Mesenteric fat pad (tissue), 1 donor: Measurements from ENCODE around the gene PCDHGB2. TPM values are rescaled to one million over a fixed set of nuclear protein-coding genes. Genes with fewer than 3 reads are reported as not detected.
"Not testable (repeated sequence)": the region's sequence is repeated elsewhere in the genome, so short reads cannot be mapped to it uniquely, and the experiment has no call there.

Source experiments
- DNase-seq: peaks from one replicate; pipeline ENCODE4 v3.0.0-alpha.2; 2020; ENCODE audit warnings: low spot score
- total RNA-seq: library from RNA; stranded (reverse); fragmentation: NEBNext Ultra II Directional; extraction: Animal tissue kit (Norgen Biotek cat#: 25700); gene quantifications from one replicate; pipeline ENCODE4 v1.2.1, GENCODE V29; 2021
- donor health status: DM: yes; HTN: yes; CAD: no.

PCDHGB2 gene
- total RNA-seq, 1 donor from 2014 or later = 3.1 TPM

DNA sequence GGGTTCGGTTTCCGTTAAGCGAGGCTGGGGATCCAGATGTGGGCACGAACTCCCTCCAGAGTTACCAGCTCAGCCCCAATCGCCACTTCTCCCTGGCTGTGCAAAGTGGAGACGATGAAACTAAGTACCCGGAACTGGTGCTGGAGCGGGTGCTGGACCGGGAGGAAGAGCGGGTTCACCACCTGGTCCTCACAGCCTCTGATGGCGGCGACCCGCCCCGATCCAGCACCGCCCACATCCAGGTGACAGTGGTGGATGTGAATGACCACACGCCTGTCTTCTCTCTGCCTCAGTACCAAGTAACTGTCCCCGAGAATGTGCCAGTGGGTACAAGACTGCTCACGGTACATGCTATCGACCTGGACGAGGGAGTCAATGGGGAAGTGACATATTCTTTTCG lies 23.6 kb downstream of the PCDHGB2 start:
- DNase-seq = no peak

DNA sequence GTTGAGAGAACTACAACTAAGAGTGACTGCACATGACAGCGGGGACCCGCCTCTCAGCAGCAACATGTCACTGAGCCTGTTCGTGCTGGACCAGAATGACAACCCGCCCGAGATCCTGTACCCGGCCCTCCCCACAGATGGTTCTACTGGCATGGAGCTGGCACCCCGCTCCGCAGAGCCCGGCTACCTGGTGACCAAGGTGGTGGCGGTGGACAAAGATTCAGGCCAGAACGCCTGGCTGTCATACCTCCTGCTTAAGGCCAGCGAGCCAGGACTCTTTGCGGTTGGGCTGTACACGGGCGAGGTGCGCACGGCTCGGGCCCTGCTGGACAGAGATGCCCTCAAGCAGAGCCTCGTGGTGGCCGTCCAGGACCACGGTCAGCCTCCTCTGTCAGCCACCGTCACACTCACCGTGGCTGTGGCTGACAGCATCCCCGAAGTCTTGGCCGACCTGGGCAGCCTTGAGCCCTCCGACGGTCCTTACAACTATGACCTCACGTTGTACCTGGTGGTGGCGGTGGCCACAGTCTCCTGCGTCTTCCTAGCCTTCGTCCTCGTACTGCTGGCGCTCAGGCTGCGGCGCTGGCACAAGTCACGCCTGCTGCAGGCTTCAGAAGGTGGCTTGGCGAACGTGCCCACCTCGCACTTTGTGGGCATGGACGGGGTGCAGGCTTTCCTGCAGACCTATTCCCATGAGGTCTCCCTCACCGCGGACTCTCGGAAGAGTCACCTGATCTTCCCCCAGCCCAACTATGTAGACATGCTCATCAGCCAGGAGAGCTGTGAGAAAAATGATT lies 24.9 kb downstream of the PCDHGB2 start:
- DNase-seq = no peak

DNA sequence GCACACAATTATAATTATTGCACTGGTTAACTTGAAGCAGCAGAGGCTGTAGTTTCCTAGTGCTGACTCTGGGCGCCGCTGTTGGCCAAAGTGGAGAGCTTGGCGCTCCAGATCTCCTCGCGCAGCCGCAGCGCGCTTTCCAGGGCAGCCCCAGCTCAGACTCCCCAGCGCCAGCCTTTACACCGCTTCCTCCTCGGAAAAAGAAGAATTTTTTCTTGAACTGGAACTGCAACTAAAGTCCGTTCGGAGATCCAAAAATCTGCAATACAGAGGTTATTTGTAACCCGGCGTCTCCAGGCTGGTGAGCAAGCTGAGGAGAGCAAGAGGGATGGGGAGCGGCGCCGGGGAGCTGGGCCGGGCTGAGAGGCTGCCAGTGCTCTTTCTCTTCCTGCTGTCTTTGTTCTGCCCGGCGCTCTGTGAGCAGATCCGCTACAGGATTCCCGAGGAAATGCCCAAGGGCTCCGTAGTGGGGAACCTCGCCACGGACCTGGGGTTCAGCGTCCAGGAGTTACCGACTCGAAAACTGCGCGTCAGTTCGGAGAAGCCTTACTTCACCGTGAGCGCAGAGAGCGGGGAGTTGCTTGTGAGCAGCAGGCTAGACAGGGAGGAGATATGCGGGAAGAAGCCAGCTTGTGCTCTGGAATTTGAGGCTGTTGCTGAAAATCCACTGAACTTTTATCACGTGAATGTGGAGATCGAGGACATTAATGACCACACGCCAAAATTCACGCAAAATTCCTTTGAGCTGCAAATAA lies 27.9 kb downstream of the PCDHGB2 start, which contains the start of gene PCDHGB4:
Gene PCDHGB4 (plus strand): TSS at position 142 of the 755 bp plus-strand sequence. CDS start 187 bp downstream, at position 329.
- DNase-seq = not testable (repeated sequence)

DNA sequence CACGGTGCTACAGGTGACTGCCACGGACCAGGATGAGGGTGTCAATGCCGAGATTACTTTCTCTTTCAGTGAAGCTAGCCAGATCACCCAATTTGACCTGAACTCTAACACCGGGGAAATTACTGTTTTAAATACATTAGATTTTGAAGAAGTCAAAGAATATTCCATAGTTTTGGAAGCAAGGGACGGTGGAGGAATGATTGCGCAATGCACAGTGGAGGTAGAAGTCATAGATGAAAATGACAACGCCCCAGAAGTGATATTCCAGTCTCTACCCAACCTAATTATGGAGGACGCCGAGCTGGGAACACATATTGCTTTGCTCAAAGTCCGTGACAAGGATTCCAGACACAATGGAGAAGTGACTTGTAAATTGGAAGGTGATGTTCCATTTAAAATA lies 28.9 kb downstream of the PCDHGB2 start:
- no peak for DNase-seq

DNA sequence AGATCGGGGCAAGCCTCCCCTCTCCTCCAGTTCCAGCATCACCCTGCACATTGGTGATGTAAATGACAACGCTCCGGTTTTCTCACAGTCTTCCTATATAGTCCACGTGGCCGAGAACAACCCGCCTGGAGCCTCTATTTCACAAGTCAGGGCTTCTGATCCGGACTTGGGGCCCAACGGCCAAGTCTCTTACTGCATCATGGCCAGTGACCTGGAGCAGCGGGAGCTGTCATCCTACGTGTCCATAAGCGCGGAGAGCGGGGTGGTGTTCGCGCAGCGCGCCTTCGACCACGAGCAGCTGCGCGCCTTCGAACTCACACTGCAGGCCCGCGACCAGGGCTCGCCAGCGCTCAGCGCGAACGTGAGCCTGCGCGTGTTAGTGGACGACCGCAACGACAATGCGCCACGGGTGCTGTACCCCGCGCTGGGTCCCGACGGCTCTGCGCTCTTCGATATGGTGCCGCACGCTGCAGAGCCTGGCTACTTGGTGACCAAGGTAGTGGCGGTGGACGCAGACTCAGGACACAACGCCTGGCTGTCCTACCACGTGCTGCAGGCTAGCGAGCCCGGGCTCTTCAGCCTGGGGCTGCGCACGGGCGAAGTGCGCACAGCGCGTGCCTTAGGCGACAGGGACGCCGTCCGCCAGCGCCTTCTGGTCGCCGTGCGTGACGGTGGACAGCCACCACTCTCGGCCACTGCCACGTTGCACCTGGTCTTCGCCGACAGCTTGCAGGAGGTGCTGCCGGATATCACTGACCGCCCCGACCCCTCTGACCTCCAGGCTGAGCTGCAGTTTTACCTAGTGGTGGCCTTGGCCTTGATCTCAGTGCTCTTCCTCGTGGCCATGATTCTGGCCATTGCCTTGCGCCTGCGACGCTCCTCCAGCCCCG lies 29.6 kb downstream of the PCDHGB2 start:
- no peak for DNase-seq

DNA sequence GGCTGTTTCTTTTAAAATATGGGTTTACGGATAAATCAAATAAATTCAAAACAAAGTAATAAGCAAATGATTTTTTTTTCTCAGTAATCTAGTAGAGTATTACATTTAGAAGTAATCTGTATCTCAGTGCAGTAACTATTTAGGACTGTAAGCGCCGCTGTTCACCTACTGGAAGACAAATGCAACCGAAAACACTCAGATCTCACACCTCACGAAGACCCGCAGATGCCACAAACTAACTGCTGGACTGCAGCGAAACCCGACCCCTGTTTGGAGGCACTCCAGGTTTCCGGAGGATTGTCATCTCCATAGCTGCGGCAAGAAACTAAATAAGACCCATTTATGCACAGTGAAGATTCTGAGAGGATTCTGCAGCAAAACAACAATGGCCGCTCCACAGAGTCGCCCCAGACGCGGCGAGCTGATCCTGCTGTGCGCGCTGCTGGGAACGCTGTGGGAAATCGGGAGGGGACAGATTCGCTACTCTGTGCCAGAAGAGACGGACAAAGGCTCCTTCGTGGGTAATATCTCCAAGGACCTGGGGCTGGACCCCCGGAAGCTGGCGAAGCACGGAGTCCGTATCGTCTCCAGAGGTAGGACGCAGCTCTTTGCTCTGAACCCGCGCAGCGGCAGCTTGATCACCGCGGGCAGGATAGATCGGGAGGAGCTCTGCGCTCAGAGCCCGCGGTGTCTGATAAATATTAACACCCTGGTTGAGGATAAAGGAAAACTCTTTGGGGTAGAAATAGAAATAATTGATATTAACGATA lies 32.8 kb downstream of the PCDHGB2 start, which contains the start of gene PCDHGA8:
Gene PCDHGA8 (plus strand): TSS at position 205 of the 770 bp plus-strand sequence. CDS start 181 bp downstream, at position 386.
- DNase-seq = no peak

DNA sequence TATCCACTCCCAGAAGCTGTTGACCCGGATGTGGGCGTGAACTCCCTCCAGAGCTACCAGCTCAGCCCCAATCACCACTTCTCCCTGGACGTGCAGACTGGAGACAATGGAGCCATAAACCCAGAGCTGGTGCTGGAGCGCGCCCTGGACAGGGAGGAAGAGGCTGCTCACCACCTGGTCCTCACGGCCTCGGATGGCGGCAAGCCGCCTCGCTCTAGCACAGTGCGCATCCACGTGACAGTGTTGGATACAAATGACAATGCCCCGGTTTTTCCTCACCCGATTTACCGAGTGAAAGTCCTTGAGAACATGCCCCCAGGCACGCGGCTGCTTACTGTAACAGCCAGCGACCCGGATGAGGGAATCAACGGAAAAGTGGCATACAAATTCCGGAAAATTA lies 33.5 kb downstream of the PCDHGB2 start:
- no peak for DNase-seq

DNA sequence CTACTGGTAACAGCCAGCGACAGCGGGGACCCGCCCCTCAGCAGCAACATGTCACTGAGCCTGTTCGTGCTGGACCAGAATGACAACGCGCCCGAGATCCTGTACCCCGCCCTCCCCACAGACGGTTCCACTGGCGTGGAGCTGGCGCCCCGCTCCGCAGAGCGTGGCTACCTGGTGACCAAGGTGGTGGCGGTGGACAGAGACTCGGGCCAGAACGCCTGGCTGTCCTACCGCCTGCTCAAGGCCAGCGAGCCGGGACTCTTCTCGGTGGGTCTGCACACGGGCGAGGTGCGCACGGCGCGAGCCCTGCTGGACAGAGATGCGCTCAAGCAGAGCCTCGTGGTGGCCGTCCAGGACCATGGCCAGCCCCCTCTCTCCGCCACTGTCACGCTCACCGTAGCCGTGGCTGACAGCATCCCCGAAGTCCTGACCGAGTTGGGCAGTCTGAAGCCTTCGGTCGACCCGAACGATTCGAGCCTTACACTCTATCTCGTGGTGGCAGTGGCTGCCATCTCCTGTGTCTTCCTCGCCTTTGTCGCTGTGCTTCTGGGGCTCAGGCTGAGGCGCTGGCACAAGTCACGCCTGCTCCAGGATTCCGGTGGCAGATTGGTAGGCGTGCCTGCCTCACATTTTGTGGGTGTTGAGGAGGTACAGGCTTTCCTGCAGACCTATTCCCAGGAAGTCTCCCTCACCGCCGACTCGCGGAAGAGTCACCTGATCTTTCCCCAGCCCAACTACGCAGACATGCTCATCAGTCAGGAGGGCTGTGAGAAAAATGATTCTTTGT lies 34.8 kb downstream of the PCDHGB2 start:
- not testable (repeated sequence) for DNase-seq

DNA sequence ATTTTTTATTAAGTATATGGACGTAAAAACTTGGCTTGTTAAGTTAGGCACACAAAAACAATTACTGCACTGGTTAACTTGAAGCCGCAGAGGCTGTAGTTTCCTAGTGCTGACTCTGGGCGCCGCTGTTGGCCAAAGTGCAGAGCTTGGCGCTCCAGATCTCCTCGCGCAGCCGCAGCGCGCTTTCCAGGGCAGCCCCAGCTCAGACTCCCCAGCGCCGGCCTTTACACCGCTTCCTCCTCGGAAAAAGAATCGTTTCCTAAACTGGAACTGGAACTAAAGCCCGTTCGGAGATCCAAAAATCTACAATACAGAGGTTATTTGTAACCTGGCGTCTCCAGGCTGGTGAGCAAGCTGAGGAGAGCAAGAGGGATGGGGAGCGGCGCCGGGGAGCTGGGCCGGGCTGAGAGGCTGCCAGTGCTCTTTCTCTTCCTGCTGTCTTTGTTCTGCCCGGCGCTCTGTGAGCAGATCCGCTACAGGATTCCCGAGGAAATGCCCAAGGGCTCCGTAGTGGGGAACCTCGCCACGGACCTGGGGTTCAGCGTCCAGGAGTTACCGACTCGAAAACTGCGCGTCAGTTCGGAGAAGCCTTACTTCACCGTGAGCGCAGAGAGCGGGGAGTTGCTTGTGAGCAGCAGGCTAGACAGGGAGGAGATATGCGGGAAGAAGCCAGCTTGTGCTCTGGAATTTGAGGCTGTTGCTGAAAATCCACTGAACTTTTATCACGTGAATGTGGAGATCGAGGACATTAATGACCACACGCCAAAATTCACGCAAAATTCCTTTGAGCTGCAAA lies 38.2 kb downstream of the PCDHGB2 start, which contains the start of gene PCDHGB5:
Gene PCDHGB5 (plus strand): TSS at position 192 of the 796 bp plus-strand sequence. CDS start 181 bp downstream, at position 373.
- not testable (repeated sequence) for DNase-seq

DNA sequence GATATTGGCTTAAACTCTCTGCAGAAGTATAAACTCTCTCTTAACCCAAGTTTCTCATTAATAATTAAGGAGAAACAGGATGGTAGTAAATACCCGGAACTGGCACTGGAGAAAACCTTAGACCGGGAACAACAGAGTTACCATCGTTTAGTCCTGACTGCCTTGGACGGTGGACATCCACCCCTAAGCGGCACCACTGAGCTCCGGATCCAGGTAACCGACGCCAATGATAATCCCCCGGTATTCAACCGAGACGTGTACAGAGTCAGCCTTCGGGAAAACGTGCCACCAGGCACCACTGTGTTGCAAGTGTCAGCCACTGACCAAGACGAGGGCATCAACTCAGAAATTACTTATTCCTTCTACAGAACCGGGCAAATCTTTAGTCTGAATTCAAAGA lies 38.8 kb downstream of the PCDHGB2 start:
- DNase-seq = no peak

DNA sequence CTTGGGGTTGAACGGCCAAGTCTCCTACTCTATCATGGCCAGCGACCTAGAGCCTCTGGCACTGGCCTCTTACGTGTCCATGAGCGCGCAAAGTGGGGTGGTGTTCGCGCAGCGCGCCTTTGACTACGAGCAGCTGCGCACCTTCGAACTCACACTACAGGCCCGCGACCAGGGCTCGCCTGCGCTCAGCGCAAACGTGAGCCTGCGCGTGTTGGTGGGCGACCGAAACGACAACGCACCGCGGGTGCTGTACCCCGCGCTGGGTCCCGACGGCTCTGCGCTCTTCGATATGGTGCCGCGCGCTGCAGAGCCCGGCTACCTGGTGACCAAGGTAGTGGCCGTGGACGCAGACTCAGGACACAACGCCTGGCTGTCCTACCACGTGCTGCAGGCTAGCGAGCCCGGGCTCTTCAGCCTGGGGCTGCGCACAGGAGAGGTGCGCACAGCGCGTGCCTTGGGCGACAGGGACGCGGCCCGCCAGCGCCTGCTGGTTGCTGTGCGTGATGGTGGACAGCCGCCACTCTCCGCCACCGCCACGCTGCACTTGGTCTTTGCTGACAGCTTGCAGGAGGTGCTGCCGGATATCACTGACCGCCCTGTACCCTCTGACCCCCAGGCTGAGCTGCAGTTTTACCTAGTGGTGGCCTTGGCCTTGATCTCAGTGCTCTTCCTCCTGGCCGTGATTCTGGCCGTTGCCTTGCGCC lies 39.9 kb downstream of the PCDHGB2 start:
- DNase-seq = no peak

DNA sequence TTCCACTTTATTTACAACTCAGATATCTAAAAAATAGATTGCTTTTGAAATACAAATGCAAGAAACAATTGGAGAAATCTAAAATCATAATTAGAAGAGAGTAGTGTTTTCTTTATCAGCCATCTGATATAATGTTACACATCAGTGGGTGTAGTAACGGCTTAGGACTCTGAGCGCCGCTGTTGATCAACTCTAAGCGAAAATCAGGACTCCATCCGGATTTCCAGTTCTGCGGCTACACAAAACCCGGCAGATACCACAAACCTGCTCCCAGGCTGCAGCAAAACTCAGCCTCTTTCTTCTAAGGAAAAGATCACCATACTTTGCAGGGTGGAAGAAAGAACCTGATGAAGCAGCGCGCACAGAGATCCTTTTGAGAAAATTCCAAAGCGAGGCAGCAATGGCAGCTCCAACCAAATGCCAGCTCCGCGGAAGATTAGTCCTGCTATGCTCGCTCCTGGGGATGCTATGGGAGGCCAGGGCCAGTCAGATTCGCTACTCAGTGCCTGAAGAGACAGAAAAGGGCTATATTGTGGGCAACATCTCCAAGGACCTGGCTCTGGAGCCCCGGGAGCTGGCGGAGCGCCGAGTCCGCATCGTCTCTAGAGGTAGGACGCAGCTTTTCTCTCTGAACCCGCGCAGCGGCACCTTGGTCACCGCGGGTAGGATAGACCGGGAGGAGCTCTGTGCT lies 42.9 kb downstream of the PCDHGB2 start, which contains the start of gene PCDHGA9:
Gene PCDHGA9 (plus strand): TSS at position 226 of the 691 bp plus-strand sequence. CDS start 175 bp downstream, at position 401.
- DNase-seq = no peak

DNA sequence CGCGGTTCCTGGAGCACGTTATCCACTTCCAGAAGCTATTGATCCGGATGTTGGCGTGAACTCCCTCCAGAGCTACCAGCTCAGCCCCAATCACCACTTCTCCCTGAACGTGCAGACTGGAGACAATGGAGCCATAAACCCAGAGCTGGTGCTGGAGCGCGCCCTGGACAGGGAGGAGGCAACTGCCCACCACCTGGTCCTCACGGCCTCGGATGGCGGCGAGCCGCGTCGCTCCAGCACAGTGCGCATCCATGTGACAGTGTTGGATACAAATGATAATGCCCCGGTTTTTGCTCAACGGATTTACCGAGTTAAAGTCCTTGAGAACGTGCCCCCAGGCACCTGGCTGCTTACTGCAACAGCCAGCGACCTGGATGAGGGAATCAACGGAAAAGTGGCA lies 43.6 kb downstream of the PCDHGB2 start:
- DNase-seq = no peak

DNA sequence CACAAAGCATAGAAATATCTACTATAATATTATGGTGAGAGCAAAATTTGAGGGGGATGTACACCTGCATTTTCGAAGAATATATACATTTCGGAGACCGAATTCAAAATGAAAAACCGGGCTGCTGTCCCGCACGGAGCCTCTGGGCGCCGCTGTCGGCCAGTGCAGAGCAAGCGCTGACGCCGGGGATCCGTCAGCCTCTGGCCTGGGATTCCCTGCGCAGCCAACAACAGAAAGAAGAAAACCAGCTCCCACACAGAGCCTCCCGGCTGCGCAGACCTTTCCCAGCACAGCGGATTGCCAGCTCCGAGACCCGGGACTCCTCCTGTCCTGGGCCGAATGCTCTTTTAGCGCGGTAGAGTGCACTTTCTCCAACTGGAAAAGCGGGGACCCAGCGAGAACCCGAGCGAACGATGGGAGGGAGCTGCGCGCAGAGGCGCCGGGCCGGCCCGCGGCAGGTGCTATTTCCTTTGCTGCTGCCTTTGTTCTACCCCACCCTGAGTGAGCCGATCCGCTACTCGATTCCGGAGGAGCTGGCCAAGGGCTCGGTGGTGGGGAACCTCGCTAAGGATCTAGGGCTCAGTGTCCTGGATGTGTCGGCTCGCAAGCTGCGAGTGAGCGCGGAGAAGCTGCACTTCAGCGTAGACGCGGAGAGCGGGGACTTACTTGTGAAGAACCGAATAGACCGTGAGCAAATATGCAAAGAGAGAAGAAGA lies 48.2 kb downstream of the PCDHGB2 start, which contains the start of gene PCDHGB6:
Gene PCDHGB6 (plus strand): TSS at position 232 of the 716 bp plus-strand sequence. CDS start 182 bp downstream, at position 414.
- peak; percentile 79 for DNase-seq

DNA sequence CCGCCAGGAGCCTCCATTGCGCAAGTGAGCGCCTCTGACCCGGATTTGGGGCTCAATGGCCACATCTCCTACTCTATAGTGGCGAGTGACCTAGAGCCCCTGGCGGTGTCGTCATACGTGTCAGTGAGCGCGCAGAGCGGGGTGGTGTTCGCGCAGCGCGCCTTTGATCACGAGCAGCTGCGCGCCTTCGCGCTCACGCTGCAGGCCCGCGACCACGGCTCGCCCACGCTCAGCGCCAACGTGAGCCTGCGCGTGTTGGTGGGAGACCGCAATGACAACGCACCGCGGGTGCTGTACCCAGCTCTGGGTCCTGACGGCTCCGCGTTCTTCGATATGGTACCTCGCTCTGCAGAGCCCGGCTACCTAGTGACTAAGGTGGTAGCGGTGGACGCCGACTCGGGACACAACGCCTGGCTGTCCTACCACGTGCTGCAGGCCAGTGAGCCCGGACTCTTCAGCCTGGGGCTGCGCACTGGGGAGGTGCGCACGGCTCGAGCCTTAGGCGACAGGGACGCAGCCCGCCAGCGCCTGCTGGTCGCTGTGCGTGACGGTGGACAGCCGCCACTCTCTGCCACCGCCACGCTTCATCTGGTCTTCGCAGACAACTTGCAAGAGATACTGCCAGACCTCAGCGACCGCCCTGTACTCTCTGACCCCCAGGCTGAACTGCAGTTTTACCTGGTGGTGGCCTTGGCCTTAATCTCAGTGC lies 50.0 kb downstream of the PCDHGB2 start:
- peak; percentile 72 for DNase-seq

DNA sequence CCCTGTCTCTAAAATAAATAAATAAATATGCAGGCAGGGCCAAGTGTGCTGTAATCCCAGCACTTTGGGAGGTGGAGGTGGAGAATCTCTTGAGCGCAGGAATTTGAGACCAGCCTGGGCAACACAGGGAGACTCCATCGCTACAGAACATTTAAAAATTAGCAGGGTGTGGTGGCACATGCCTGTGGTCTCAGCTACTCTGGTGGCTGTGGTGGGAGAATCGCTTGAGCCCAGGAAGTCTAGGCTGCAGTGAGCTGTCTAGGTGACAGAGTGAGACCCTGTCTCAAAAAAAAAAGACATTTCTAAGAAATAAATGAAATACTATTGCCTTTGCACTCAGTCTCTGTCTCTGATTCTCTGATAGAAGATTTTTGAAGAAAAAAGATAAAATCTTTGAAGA lies 51.8 kb downstream of the PCDHGB2 start:
- DNase-seq = no peak
